Sigmoid colon (tissue), 7 donors: ENCODE results near the gene DNAJB7. TPM values are rescaled to one million over a fixed set of nuclear protein-coding genes. Genes with fewer than 3 reads are reported as not detected.

Source experiments
- DNase-seq: peaks from one replicate; pipeline ENCODE4 v3.0.0-alpha.2; 2019
- H3K27ac ChIP-seq, 4 donors: fragments of 200-600 bp; sonication (generic); one replicate each; pipeline ENCODE4 v1.5.1; 2016 to 2019; ENCODE audit warnings: mild to moderate bottlenecking in 1 of 4
- H3K27me3 ChIP-seq, 3 donors: fragments of 200-600 bp; sonication (generic); one replicate each; pipeline ENCODE4 v1.5.1; 2019; ENCODE audit warnings: mild to moderate bottlenecking in 1 of 3
- H3K36me3 ChIP-seq, 4 donors: fragments of 200-600 bp; sonication (generic); one replicate each; pipeline ENCODE4 v1.5.1; 2016 to 2019
- H3K4me1 ChIP-seq, 4 donors: fragments of 200-600 bp; sonication (generic); one replicate each; pipeline ENCODE4 v1.5.1; 2017 to 2019
- H3K4me3 ChIP-seq, 4 donors: fragments of 200-600 bp; sonication (generic); one replicate each; pipeline ENCODE4 v1.5.1; 2017 to 2019; ENCODE audit warnings: mild to moderate bottlenecking in 2 of 4, moderate library complexity in 1 of 4
- H3K9me3 ChIP-seq, 4 donors: fragments of 200-600 bp in 3 of 4; sonication (generic) in 3 of 4; one replicate each; pipeline versions ENCODE4 v1.5.1 to v1.6.1; 2013 to 2019
- EP300 ChIP-seq, 4 donors: sonication (generic); formaldehyde crosslinking; IDR thresholded peaks; one replicate each; pipeline ENCODE4 v1.6.1; 2017; ENCODE audit warnings: antibody characterized with exemption in 4 of 4
- POLR2A ChIP-seq, 2 donors: fragments of 450-650 bp; IDR thresholded peaks; one replicate each; pipeline ENCODE4 v1.6.1; 2016; ENCODE audit warnings: antibody characterized with exemption in 2 of 2, mild to moderate bottlenecking in 2 of 2, moderate library complexity in 2 of 2
- POLR2AphosphoS5 ChIP-seq, 4 donors: sonication (generic); formaldehyde crosslinking; IDR thresholded peaks; one replicate each; pipeline ENCODE4 v1.6.1; 2017; ENCODE audit warnings: antibody characterized with exemption in 4 of 4
- intact Hi-C: fragments of 100-400 bp; cut with DNase I; formaldehyde crosslinking; loops from one replicate; pipeline ENCODE4 v1.15.1; 2023
- polyA plus RNA-seq, 3 donors: library from polyadenylated mRNA; stranded (reverse); fragments of 200-250 nt; gene quantifications; one replicate each; pipeline ENCODE4 v1.2.3, GENCODE V29; 2013
- small RNA-seq, 3 donors: library from RNA; depleted of rRNA; stranded (forward); fragments of <200 nt; gene quantifications; one replicate each; pipeline ENCODE3, GENCODE V24; 2016
- total RNA-seq, 4 donors: library from RNA; depleted of rRNA; stranded (reverse); fragments of >200 nt; gene quantifications; one replicate each; pipeline ENCODE4 v1.1.0, GENCODE V29; 2016
- TF ChIP-seq, protein P1 (sequence below), 4 experiments: fragments of 450-650 bp in 3 of 4; fragments of 200-600 bp in 1 of 4; IDR thresholded peaks; one replicate each; pipeline ENCODE4 v1.5.1; 2016 to 2019; ENCODE audit warnings: antibody characterized with exemption in 4 of 4, mild to moderate bottlenecking in 3 of 4, moderate library complexity in 2 of 4
- donor health status: healthy with polysubstance abuse.
- donor health status: Bipolar disorder and iron deficiency.
- donor health status: healthy.

DNAJB7 gene
- total and polyA plus RNA-seq, 7 donors, result 0.07 to 0.60 TPM; not detected in 5

DNA sequence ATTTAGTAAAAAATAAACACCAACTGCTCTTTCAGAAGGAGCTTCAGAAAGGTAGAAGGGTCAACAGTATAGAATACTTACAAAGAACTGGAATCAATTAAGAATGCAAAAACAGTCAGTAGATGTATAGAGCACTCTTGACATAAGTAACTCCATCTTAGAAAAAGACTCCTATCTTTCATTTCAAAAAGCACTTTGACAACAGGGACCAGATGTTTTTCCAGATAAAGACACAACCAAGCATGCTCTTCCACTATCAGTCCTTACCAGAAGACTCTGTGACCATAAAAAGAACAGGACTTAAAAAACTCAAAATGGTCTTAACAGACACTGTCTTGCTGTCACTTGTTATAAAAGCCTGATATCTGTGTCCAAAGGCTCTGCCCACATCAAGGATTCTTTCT, 48.0 kb downstream of the DNAJB7 start:
- H3K4me3 ChIP-seq, result no peak overlapping the region
- intact Hi-C loops, result no loop called here
- H3K9me3 ChIP-seq, result no peaks in the 10 kb centered on the region
- TF ChIP-seq POLR2AphosphoS5 (IDR thresholded peaks at IDR 0.05), result no peak
- no peak for TF ChIP-seq POLR2A (IDR thresholded peaks at IDR 0.05)
- no peak for TF ChIP-seq EP300 (IDR thresholded peaks at IDR 0.05)
- TF ChIP-seq, protein P1, sequence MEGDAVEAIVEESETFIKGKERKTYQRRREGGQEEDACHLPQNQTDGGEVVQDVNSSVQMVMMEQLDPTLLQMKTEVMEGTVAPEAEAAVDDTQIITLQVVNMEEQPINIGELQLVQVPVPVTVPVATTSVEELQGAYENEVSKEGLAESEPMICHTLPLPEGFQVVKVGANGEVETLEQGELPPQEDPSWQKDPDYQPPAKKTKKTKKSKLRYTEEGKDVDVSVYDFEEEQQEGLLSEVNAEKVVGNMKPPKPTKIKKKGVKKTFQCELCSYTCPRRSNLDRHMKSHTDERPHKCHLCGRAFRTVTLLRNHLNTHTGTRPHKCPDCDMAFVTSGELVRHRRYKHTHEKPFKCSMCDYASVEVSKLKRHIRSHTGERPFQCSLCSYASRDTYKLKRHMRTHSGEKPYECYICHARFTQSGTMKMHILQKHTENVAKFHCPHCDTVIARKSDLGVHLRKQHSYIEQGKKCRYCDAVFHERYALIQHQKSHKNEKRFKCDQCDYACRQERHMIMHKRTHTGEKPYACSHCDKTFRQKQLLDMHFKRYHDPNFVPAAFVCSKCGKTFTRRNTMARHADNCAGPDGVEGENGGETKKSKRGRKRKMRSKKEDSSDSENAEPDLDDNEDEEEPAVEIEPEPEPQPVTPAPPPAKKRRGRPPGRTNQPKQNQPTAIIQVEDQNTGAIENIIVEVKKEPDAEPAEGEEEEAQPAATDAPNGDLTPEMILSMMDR (IDR thresholded peaks at IDR 0.05), result no peak
- peaks cover 0 to 21% (median 18%) of the 10 kb centered on the region in 4 donors for H3K4me1 ChIP-seq
- H3K27ac ChIP-seq, result no peak overlapping the region
- no peaks in the 10 kb centered on the region for H3K36me3 ChIP-seq
- no peaks in the 10 kb centered on the region for H3K27me3 ChIP-seq
- no peak for DNase-seq

Small RNAs within 50 kb of the gene (small RNA-seq; reads per million reads assigned to genes)
- gene MIR4766, result 0 reads per million in 3 donors

Other genes with a start within 250 kb of the DNAJB7 start
- gene MRTFA, start 225.4 kb downstream of the DNAJB7 start, total RNA-seq, result 100 to 1,000 TPM in 1 of 4 donors, 10 to 100 TPM in 3; 19.6 to 104 (median 72.1) TPM
- 10 to 100 TPM; 10.8 to 29.2 (median 10.9) TPM for gene MRTFA, start 225.4 kb downstream of the DNAJB7 start, polyA plus RNA-seq
- under 1 TPM in 1 of 4 donors, not detected in 3; 0.28 TPM for gene MCHR1, start 182.6 kb downstream of the DNAJB7 start, total RNA-seq
- gene MCHR1, start 182.6 kb downstream of the DNAJB7 start, polyA plus RNA-seq, result under 1 TPM in 2 of 3 donors, not detected in 1; 0.44 to 0.60 TPM
- gene SLC25A17, start 42.8 kb downstream of the DNAJB7 start, total RNA-seq, result 10 to 100 TPM; 10.2 to 14.7 (median 11.1) TPM
- gene SLC25A17, start 42.8 kb downstream of the DNAJB7 start, polyA plus RNA-seq, result 10 to 100 TPM in 1 of 3 donors, 1 to 10 TPM in 2; 6.2 to 12.6 (median 9.0) TPM
- 100 to 1,000 TPM; 171 to 213 (median 198) TPM for gene ST13, start 5.5 kb downstream of the DNAJB7 start, total RNA-seq
- gene ST13, start 5.5 kb downstream of the DNAJB7 start, polyA plus RNA-seq, result 100 to 1,000 TPM in 2 of 3 donors, 10 to 100 TPM in 1; 76.1 to 210 (median 119) TPM
- gene XPNPEP3, start 5.0 kb downstream of the DNAJB7 start, total RNA-seq, result 10 to 100 TPM in 3 of 4 donors, 1 to 10 TPM in 1; 9.6 to 13.6 (median 11.9) TPM
- 1 to 10 TPM; 3.9 to 6.6 (median 6.2) TPM for gene XPNPEP3, start 5.0 kb downstream of the DNAJB7 start, polyA plus RNA-seq
- gene RBX1, start 89.3 kb upstream of the DNAJB7 start, total RNA-seq, result 10 to 100 TPM; 32.4 to 72.8 (median 51.2) TPM
- 10 to 100 TPM; 54.7 to 78.7 (median 74.9) TPM for gene RBX1, start 89.3 kb upstream of the DNAJB7 start, polyA plus RNA-seq
- gene EP300, start 230.5 kb upstream of the DNAJB7 start, total RNA-seq, result 100 to 1,000 TPM in 1 of 4 donors, 10 to 100 TPM in 3; 59.6 to 109 (median 79.2) TPM
- 10 to 100 TPM in 1 of 3 donors, 1 to 10 TPM in 2; 6.0 to 27.4 (median 9.0) TPM for gene EP300, start 230.5 kb upstream of the DNAJB7 start, polyA plus RNA-seq